ENCODE measurements around the gene ELL. TPM values are rescaled to one million over a fixed set of nuclear protein-coding genes. Genes with fewer than 3 reads are reported as not detected.

ELL gene
- total RNA-seq, 1 experiment from 2014 or later, result 10.1 TPM

DNA sequence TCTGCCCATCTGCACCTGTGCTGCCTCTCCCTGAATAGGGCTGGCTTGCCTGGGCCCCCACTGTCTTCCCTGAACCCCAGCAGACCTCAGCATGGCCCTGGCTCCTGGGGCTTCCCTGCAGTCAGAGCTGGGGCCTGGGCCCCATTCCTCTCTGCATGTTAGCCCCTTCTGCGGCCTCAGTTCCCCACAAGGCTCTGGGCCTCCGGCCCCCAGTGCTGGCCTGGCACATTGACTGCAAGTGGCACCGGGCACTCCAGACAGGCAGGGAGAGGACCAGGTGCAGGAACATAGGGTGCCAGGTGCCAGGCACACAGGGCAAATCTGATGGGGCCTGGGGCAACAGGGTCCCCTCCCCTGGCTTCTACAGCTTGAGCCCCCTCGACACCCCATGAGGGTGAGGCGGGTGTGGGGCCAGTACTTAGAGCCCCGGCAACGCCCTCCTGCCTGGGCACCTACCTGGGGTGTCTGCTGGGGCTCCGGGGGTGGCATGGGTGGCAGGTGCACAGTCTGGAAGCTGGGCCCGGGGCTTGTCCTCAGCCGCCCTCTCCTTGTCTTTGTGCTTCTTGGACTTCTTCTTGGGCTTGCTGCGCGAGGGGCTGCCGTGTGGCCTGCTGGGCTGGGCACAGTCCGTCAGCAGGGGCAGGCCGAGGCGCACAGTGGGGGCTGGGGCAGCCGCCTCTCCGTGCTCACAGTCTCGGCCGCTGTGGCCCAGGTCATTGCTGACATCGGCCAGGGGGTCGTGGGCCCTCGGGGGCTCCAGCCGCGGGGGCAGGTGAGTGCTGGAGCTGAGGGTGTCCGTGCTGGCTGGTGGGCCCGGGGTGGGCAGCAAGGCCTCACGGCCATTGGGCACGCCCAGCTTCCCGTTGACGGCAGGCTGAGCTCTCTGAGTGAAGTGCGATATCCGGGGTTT is 71.6 kb downstream of the ELL start:
- Histone ChIP-seq H3K36me3 (peaks cover 11% of the 10 kb centered on the region), H3K4me3 (no peak overlapping the region)

DNA sequence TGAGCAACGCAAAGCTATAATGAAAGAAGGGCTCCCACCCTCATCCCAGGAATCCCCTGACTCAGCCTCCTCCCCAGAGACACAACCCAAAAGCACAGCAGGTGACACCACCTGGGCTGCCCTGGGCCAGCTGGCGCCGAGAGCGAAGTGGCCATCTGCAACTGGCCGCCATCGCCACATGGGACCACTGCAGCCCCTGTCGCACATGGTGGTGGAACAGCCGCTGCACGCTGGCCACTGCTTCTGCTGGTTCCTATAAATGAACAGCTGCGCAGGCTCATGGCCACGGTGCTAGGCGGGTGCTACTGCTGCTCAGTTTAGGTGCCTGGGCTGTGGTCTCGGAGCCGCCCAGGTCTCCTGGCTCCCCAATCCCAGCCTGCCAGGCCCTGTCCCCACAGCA is 72.3 kb downstream of the ELL start:
- no peak overlapping the region for H3K27ac ChIP-seq
- H3K36me3 ChIP-seq, result peaks cover 11% of the 10 kb centered on the region
- H3K4me3 ChIP-seq, result no peak overlapping the region
- no peaks in the 10 kb centered on the region for H3K9me3 ChIP-seq (replicated peaks)
- peaks cover 16% of the 10 kb centered on the region for H3K4me1 ChIP-seq
- H3K27me3 ChIP-seq, result no peaks in the 10 kb centered on the region
- DNase-seq, result no peak

More for the DNA sequence above, 71.6 kb downstream of the ELL start:
- peaks cover 9% of the 10 kb centered on the region; the same call in 1 of the 2 replicates for H3K4me1 ChIP-seq
- no peaks in the 10 kb centered on the region for H3K9me3 ChIP-seq (replicated peaks)
- no peaks in the 10 kb centered on the region for H3K27me3 ChIP-seq
- H3K27ac ChIP-seq, result no peak overlapping the region
- DNase-seq, result no peak

DNA sequence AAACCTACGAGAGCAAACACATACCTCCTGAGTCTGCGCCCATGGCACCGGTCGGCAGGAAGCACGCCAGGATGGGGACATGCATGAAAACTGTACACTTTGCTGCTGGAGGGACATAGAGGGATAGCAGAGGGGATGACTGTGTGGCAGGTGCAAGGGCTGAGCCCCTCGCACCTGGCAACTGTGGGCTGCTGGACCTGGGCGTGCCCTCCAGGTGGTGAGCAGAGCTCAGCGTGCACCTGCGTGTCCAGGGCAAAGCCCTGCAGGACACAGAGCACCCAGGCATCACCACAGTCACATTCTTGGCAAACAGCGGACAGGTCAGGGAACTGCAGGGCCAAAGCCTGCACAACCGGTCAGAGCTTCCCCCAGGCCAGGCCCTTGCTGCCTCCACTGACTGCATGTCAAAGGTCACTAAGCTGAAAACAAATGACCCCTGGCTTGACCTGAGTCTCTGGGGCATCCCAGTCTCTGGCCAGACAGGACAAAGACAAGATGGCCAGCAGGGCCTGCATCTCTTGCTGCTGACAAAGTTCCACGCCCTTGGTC is 75.0 kb downstream of the ELL start:
- Histone ChIP-seq H3K36me3 (peaks cover 11% of the 10 kb centered on the region), H3K9me3 (replicated peaks) (no peaks in the 10 kb centered on the region), H3K4me1 (peaks cover 36% of the 10 kb centered on the region), H3K4me3 (no peak overlapping the region), H3K27me3 (no peaks in the 10 kb centered on the region), H3K27ac (no peak overlapping the region)
- no peak for DNase-seq

DNA sequence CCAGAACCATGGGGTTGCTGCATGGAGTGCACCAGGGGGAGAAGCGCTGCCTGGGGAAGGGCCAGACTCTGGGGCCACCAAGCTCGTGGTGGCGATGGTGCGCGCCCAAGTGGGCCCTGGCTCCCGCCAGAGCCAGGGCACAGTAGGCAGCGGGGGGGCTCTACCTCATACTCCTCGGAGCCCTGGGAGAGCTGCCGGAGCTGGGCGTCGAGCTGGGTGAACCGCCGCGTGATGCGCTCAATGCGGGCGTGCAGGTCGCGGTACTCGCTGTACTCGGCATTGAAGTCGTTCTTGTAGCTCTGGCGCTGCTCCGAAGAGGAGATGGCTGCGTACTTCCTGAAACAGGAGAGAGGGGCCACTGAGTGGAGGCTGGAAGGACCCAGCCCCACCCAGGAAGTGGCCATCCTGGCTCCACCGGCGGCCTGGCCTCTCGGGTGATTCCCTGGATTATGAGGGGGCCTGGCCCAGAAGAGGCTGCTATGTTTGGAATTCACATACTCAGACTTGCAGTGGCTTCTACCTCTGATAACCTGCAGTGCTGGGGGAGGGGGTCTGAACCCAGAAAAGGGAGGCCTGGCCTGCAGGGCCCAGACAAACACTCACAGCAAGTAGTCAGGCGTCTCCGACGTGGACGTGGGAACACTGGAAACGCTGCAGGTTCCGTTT is 75.6 kb downstream of the ELL start:
- Histone ChIP-seq H3K27ac (no peak overlapping the region), H3K27me3 (no peaks in the 10 kb centered on the region), H3K4me3 (no peak overlapping the region), H3K4me1 (peaks cover 36% of the 10 kb centered on the region), H3K36me3 (peaks cover 11% of the 10 kb centered on the region), H3K9me3 (replicated peaks) (no peaks in the 10 kb centered on the region)
- no peak for DNase-seq

DNA sequence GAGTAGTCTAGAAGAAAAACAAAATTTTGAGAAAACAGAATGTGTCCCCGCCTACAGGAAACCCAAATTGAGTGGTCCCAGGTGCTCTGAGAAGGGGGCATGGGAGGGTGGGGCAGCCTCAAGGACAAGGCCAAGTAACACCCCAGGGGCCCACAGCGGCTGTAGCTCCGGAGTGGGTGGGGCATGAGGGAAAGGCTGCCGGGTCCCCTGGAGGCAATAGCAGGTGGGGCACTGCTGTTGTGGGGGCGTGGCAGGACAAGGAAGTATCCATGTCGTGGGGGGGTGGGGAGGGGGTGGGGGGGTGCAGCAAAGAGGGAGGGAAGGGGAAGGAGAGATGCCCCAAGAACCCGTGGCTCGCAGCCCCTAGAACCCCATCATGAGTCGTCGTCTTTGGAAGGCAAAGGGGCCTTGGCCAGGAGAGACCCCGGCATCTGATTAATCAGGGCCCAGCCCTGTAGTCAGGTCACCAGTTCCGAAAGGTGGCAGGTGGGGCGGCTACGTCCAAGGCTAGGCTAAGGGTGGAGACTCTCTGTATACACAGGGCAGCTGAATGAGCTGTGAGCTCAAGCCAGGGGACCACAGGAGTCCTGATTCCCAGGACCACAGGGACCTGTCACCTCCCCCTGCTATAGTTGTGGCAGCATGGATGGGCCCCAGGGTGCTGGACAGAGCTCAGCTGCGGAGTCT is 76.5 kb downstream of the ELL start:
- H3K27ac ChIP-seq, result no peak overlapping the region
- peak in 1 of 2 experiments; percentile 28 for DNase-seq
- H3K4me3 ChIP-seq, result no peak overlapping the region
- peaks cover 33% of the 10 kb centered on the region for H3K4me1 ChIP-seq
- H3K36me3 ChIP-seq, result peaks cover 11% of the 10 kb centered on the region
- H3K9me3 ChIP-seq (replicated peaks), result no peaks in the 10 kb centered on the region
- H3K27me3 ChIP-seq, result no peaks in the 10 kb centered on the region

DNA sequence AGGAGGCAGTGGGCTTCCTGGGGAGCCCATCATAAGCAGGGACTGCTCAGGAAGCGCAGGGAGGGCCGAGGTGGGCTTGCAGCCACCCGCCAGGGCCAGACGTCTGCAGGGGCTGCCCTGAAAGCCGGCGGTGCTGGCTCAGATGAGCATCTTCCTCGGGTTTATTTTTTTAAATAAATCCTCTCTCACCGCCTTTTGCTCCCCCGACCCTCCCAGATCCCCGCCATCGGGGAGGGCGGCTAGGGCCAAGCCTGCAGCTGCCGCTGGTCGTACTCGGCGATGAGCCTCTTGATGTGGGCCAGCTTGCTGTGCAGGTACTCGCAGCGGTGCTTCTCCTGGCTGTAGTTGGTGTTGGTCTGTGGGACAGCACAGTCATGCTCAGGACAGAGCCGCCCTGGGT is 77.4 kb downstream of the ELL start:
- Histone ChIP-seq H3K4me1 (peaks cover 40% of the 10 kb centered on the region), H3K4me3 (no peak overlapping the region), H3K27me3 (no peaks in the 10 kb centered on the region), H3K9me3 (replicated peaks) (no peaks in the 10 kb centered on the region), H3K36me3 (peaks cover 6% of the 10 kb centered on the region), H3K27ac (peak overlapping the region; percentile 6; the same call in 1 of the 2 replicates)
- peak; percentile 53 for DNase-seq

DNA sequence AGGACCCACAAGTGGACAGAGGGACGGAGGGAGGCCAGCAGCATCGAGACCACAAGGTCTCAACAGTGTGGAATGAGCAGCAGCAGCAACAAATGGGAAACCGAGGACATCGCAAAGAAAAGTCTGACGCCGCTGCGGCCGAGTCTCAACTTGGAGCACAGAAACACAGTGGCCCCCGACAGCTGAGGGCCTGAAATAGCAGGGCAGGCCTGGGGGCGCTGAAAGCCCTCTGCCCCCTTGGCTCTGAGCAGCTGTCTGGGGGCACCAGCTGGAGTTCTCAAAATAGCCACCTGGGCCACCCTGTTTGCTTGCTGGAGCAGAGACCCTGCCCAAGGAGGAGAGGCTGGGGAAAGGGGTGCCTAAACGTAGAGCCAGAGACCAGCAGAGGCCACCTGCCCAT is 78.0 kb downstream of the ELL start:
- DNase-seq, result peak; percentile 60 to 61
- peak overlapping the region; percentile 24; the same call in 1 of the 2 replicates for H3K27ac ChIP-seq

DNA sequence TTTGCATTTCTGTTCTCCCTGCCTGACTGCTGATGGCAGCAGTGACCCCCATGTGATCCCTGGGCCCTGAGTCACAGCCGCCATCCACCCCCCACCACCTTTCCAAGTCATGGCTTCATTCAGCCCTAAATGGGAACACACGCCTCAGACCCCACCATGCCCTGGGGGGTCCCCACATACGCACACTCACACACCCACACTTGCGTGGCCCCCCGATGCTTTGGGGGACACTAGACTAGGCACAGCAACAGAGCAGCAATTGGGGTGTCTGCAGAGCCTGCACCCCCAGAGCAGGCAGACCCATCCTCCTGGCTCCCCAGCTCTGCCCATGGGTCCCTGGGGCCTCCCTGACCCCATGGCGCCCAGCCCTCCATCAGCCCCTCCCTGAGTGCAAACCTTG is 78.5 kb downstream of the ELL start:
- H3K27ac ChIP-seq, result peak overlapping the region; percentile 24; the same call in 1 of the 2 replicates
- no peaks in the 10 kb centered on the region for H3K27me3 ChIP-seq
- H3K9me3 ChIP-seq (replicated peaks), result no peaks in the 10 kb centered on the region
- H3K4me3 ChIP-seq, result no peak overlapping the region
- no peak for DNase-seq
- peaks cover 52% of the 10 kb centered on the region for H3K4me1 ChIP-seq
- peaks cover 6% of the 10 kb centered on the region for H3K36me3 ChIP-seq

More for the DNA sequence above, 78.0 kb downstream of the ELL start:
- Histone ChIP-seq H3K27me3 (no peaks in the 10 kb centered on the region), H3K36me3 (peaks cover 6% of the 10 kb centered on the region), H3K4me1 (peaks cover 47% of the 10 kb centered on the region), H3K9me3 (replicated peaks) (no peaks in the 10 kb centered on the region), H3K4me3 (no peak overlapping the region)

DNA sequence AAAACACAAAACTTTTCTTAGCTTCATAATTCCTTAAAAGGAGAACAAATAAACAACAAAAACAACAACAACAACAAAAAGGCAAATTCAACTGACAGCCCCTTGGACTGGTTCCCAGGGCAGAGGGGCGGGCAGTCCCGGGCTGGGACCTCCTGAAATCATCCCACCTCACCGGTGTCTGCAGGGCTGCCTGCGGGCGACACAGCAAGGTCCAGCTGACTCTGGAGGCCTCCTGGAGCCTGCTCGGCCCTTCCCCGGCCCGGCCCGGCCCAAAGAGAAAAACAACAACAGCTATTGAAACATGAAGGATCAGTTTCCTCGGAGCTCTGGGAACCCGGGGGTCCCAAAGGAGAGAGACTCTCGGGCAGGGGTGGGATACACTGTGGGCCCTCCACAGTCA is 78.9 kb downstream of the ELL start:
- no peaks in the 10 kb centered on the region for H3K27me3 ChIP-seq
- H3K4me3 ChIP-seq, result no peak overlapping the region
- H3K9me3 ChIP-seq (replicated peaks), result no peaks in the 10 kb centered on the region
- no peak for DNase-seq
- peaks cover 54% of the 10 kb centered on the region for H3K4me1 ChIP-seq
- peaks cover 6% of the 10 kb centered on the region for H3K36me3 ChIP-seq
- no peak overlapping the region for H3K27ac ChIP-seq

DNA sequence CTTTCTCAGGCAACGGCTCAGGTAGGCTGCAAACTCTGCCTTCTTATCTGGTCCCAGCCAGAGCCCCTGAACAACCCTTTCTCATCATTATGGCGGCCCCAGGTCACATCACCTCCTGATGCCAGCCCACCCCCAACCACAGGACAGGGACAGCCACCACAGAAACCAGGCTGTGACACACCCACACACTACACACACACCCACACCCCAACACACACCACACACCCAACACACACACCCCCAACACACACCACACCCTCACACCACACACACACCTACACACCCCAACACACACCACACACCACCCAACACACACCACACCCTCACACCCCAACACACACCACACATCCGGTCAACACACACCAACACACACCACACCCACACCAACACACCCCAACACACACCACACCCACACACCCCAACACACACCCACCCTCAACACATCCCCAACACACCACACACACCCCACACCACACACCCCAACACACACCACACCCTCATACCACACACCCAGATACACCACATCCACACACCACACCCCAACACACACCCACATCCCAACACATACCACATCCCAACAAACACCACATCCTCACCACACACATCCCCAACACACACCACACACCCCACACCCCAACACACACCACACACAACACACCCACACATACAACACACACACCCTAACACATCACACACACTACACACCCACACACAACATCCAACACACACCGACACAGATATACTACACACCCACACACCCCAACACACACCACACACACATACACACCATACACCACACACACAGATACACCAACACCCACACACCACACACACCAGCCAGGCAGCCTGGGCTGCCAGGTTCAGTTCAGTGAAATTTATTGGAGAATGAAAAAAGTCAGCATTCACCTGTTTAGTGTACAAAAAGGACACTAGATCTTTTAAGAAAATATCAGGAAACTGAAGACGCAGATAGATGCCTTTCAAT is 79.8 kb downstream of the ELL start:
- Histone ChIP-seq H3K9me3 (replicated peaks) (no peaks in the 10 kb centered on the region), H3K4me1 (peaks cover 54% of the 10 kb centered on the region), H3K27me3 (no peaks in the 10 kb centered on the region), H3K36me3 (peaks cover 6% of the 10 kb centered on the region), H3K27ac (no peak overlapping the region), H3K4me3 (no peak overlapping the region)
- DNase-seq, result no peak

DNA sequence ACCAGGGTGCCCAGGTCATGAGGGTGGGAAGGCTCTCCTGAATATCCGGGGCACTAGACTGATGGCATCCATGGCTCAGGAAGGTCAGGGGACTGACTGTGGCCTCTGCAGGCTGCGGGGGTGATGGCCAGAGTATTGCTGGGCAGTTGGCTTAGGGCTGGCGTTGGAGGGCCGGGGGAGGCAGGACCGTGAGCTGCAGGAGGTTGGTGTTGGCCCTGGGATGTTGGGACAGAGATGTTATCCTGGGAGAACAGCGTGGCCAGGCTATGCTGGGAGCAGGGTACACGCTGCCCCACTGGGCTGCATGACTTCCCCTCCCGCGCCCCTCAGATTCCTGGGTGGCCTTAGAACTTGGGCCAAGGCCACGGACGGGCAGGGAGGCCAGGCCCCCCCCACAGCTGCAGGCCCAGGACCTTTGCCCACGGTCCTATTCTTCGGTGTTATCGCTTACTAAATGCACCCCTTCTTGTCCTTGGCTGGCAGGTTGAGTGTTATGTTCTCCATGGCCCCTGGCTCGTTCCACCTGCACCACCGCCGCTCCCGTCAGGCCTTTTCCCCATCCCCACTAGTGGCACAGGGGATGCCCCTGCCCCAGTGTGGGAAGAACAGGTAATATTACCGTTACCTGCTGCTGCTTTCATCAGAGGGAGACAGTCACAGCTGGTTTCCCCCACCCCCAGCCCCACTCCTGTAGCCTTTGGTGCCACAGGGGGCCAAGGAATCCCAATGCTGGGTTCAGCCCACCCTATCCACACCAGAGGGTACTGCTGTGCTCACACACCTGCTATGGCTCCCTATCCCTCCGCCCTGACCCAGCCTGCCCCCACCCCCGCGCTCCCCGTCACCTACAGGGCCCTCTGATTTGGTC is 80.7 kb downstream of the ELL start:
- Histone ChIP-seq H3K4me3 (no peak overlapping the region), H3K9me3 (replicated peaks) (no peaks in the 10 kb centered on the region), H3K4me1 (peaks cover 54% of the 10 kb centered on the region), H3K27me3 (no peaks in the 10 kb centered on the region), H3K27ac (no peak overlapping the region), H3K36me3 (peaks cover 5% of the 10 kb centered on the region)
- no peak for DNase-seq

DNA sequence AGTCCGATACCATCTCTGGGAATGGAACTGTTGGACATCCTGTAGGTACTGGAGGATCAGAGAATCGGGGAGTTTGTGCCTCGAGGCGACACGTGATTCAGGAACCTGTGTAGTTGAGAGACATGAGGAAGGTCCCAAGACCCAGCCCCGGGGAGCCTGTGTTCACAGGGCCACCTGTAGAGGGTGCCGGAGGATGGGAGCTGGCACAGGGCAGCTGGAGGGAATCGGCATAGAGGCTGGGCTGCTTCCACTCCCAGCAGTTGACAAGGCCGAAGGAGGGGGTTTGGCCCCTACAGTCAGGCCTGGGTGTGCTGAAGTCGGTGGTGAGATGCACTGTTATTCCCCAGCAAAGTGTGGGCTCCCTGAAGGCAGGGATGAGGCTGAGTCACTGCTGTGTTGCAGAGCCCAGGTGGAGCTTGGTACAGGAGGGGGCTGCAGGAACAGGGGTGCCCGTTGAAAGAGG is 81.4 kb downstream of the ELL start:
- Histone ChIP-seq H3K36me3 (no peaks in the 10 kb centered on the region), H3K27ac (no peak overlapping the region), H3K4me1 (peaks cover 49% of the 10 kb centered on the region), H3K27me3 (no peaks in the 10 kb centered on the region), H3K4me3 (no peak overlapping the region), H3K9me3 (replicated peaks) (no peaks in the 10 kb centered on the region)
- DNase-seq, result peak; percentile 54 to 58

DNA sequence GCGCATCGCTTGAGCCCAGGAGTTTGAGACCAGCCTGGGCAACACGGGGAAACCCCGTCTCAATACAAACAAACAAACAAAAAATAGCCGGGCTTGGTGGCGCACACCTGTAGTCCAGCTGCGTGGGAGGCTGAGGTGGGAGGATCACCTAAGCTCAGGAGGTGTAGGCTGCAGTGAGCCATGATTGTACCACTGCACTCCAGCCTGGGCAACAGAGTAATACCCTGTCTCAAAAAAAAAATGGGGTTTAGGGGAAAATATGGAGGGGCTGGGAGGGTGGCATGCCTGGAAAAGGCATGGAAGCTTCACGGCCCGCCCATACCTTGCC is 82.0 kb downstream of the ELL start:
- H3K9me3 ChIP-seq (replicated peaks), result no peaks in the 10 kb centered on the region
- no peaks in the 10 kb centered on the region for H3K27me3 ChIP-seq
- no peak for DNase-seq
- H3K27ac ChIP-seq, result no peak overlapping the region
- H3K4me1 ChIP-seq, result peaks cover 45% of the 10 kb centered on the region
- H3K4me3 ChIP-seq, result no peak overlapping the region
- H3K36me3 ChIP-seq, result no peaks in the 10 kb centered on the region
